ENCODE measurements around the gene SEMG1.

- TF ChIP-seq CTCF (IDR thresholded peaks at IDR 0.05; ENCODE audit: low read depth, low read length) (peak; percentile 56), POLR2A (IDR thresholded peaks at IDR 0.05; ENCODE audit: extremely low read depth, insufficient read length) (no peak), MAX (IDR thresholded peaks at IDR 0.05; ENCODE audit: low read depth, low read length) (no peak), MYC (IDR thresholded peaks at IDR 0.05; ENCODE audit: low read depth, low read length) (no peak)
Measured at GRCh38 chr20:45235995-45236394, 29.2 kb downstream of the SEMG1 start.

Data from NB4 (cell line).